NCI-H2196 treated with DMSO at 0.1 percent for 48 hours (cell line): ENCODE measurements around the gene DICER1.
"Not testable (repeated sequence)": the region's sequence is repeated elsewhere in the genome, so short reads cannot be mapped to it uniquely, and the experiment has no call there.

Experiments
- DNase-seq: peaks from one replicate; lab custom pipeline; 2025; ENCODE audit not compliant: unreplicated experiment; lab: John Stamatoyannopoulos, UW

Gene DICER1

DNA sequence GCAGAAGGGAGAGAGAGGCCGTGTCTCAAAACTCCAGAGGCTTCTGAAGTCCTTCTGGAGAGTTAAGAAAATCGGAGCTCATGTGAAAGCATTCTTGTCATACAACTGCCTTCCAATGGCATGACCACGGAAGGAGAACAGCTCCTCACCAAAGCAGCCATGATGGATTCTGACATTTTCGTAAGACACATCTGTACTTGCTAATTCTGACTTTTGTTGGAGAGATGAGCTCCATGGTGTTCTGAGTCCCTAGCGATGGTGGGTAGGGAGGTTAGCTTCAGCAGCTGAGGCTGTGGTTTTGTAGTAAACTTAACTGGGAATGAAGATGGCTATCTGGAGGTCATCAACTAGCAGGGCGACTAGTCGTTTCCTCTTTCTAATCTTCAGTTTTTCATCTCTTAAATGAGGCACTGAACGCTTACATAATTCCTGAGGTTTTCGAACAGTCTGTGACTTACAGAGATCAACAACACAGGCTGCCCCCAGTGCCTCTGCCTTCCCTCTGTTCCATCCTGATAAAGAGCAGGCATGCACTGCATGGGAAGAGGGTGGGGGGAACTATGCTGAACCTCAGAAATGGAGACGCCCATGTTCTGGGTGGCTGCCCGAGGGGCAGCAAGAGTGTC, 28.6 kb upstream of the DICER1 start:
- no peak for DNase-seq

DNA sequence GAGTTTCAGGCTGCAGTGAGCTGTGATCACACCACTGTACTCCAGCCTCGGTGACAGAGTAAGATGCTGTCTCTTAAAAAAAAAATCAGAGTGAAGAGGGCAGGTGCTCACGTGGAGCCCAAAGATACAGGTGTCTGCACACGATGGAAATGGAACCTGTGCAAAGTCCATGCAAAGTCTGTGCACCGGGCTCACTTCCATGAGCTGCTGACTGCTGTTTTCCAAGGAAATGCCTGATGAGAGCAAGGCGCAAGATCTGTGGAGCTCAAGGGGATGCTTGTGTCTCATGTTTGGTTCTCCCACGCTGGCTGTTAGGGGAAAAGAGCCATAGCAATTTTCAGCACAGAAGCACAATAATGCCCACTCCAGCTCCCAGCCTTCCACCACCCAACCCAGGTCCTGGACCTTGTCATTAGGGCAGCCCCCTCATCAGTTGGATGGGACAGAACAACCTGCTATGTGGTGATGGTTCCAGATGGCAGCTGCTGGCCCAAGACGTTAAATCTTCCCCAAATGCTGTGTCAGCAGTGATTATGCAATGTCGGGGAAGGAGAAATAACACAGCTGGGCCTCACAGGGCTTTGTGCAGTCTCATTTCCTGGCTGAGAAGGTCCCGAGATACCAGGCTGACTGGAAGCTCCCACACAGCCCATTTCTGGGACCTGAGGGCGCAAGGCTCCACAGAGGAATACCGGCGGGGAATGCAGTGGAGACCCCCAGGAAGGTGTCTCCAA, 27.9 kb upstream of the DICER1 start:
- no peak for DNase-seq

DNA sequence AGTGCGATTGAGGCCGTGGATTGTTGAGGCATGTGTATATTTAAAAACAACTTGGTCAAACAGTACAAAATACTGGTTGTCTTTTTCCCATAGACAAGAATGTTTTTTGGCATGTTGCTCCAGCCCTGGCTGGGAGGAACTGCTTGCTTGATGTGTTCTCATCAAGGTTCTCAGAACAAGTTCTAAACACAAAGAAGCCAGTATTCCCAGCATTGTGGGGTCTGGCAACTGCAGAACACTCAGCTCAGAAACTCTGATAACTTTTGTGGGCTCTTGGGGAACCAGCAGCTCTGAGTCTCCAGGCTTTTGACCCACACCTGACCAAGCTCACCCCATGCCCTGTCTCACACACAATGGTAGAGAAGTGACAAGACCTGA, 27.1 kb upstream of the DICER1 start:
- no peak for DNase-seq

DNA sequence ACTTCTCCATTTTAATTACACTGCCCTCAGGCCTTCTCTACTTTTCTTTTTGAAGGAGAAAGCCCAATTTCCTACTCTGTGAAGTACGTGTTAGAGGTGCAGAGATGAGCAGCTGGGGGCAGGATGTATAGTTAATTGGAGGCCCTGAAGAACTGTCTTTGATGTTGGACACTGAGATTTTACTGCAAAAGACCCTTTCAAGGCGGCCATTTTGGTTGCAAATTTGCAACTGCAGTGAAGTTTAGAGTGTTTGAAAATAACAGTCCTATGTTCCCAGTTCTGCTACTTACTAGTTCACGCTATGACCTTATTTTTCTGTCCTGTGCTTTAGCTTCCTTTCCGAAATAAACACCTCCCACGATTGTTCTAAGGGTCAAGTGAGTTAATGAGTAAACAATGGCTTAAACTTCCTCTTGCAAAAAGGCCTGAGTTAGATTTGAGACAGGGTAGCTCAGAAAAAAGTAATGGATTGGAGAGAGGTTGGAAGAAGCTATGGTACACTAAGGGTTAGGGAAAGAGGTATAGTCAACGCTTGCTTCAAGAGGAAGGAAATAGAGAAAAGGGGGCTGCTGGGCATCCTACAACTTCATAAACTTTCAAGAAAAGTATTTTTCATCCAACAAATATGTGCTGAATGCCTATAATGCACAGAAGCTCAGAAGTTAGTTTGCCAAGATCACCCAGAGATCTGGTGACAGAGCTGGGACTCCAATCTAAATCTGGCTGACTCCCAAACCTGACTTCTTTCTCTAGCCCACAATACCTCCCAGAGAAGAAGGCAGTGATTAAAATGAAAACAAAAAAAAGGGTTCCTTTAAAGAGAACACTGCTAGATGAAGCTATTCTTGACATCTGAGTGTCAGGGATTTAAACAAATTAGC, 26.4 kb upstream of the DICER1 start:
- no peak for DNase-seq

DNA sequence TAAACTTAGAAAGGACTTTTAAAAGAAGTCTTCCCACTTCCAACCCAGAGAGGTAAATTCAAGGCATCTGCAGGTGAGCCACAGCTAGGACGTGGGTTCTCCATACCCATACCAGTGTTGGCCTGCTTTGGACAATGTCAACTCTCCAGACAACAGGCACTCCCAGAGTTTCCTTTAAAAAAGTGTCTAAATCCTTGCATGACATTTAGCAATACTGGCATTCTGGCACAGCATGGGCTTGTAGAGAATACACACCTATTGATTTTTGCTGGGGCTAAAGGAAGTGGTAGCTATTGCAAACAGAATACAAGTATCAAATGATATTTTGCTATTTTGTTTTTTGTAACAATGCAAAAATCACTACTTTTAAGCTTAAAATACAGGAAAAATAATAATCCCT, 25.8 kb upstream of the DICER1 start:
- DNase-seq = no peak

DNA sequence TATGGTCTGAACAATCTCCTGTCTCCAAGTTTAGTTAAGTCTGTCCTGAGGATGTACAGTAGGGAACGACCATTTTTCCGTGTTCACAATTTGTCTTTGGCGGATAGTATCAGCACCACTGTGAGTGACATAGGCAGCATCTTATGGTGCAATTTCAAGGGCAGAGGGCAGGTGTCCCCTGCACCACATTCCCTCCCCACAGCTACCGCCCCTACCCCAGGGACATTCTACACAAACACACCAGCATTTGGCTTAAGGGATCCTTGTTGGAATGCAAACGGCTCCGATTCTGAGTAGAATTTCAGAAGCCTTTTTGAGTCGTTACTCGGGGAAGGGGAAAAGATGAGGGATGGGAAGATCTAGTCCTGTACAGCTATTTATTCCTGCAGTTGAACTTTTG, 25.1 kb upstream of the DICER1 start:
- no peak for DNase-seq

DNA sequence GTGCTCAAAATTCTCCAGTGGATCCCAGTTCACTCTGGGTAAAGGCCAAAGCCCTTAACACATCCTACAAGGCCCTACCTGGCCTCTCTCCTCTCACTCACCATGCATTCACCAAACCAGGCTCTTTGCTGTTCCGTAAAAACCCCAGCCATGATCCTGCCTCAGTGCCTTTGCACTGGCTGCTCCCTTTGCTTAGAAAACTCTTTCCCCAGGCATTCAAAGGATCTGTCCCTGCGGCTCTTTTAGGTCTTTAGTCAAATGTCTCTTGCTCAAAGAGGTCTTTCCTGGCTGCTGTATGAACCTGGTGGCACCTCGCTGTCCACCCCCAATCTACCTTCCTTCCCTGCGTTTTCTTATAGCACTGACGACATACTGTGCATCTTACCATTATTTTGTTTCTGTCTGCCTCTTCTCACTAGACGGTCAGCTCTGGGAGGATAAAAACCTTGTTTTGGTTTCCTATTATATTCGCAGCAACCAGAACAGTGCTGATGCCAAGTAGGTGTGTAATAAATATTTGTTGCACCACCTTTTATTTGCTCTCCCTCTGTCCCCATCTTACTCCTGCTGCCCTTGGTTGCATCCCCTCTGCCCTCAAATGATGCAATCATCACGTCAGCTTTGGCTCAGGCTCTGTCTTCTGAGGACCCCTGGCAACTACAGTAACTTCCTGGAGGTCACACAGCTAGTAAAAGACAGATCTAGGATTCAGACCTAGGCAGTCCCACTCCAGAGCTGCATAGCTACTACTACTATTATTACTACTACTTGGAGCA, 23.8 kb upstream of the DICER1 start:
- no peak for DNase-seq

DNA sequence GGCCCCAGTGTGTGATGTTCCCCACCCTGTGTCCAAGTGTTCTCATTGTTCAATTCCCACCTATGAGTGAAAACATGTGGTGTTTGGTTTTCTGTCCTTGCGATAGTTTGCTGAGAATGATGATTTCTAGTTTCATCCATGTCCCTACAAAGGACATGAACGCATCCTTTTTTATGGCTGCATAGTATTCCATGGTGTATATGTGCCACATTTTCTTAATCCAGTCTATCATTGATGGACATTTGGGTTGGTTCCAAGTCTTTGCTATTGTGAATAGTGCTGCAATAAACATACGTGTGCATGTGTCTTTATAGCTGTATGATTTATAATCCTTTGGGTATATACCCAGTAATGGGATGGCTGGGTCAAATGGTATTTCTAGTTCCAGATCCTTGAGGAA, 18.3 kb upstream of the DICER1 start:
- DNase-seq = not testable (repeated sequence)

DNA sequence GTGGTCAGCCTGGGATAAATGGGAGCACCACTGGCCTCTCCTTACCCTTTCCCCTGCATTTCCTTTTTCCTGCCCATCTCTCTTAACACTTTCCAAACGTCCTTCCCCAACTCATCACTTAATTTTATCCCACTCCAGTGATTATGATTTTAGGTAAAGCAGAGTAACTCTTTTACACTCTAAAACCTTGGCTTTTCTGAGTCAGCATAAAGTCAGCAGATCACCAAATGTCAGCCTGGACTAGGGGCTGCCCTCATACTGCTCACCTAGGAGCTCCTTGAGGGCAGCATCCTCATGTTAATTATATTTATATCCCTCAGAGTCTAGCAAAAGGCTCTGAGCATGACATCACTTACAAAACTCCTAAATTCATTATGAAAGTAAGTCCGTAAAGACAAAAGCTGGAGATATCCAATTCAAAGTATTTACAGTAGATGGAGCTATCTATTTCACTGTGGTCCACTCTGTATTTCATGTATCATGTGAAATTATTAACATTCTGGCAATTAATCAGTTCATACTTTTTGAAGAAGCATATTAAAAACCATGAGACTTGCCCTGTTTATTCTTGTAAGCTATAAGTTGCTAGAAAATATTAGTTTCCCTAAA, 17.0 kb upstream of the DICER1 start:
- DNase-seq = no peak

DNA sequence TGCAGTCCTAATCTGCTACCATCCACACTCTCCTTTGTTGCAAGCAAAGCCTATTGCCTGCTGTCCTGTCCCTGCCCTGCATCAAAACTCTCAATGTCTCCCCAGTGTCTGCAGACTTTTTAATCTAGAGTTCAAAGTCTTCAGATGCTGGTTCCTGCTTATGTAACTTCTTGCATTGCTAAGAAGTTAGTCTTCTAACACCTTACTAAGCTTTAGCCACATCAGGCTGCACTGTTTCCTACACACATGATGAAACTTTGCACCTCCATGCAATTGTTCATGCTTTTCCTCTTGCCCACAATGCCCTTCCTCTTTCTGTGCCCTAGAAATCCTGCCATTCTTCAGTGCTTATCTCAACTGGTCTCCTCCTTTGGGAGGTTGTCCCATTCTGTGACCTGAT, 16.2 kb upstream of the DICER1 start:
- no peak for DNase-seq

DNA sequence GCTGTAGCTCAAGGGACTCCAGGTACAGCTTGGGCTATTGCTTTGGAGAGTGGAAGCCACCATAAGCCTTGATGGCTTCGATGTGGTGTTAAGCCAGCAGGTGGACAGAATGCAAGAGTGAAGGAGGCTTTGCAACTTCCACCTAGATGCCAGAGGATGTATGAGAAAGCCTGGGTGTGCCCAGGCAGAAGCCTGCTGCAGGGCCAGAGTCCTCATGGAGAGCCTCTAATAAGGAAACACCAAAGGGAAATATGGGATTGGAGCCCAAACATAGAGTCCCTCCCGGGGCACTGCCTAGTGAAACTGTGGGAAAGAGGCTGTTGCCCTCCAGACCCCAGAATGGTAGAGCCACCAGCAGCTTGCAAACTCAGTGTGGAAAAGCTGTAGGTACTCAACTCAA, 9.8 kb upstream of the DICER1 start:
- DNase-seq = no peak

DNA sequence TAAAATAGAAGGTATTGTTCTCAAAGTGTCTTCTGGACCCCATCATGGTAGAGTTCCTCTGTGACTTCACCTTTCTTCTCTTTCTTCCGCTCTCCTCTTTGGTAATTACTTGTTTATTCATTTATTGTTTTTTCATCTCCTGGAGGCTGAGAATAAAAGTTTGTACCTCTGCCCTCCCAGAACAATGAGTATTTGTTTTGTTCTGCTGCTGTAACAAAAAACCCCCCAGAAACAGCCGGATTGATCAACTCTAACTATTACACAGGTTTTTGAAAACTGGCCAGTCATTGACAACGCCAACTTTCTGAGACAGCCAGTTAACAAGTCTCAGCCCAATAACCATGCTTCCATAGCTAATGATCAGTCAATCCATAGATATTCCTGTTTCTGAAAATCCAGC, 8.2 kb upstream of the DICER1 start:
- no peak for DNase-seq

DNA sequence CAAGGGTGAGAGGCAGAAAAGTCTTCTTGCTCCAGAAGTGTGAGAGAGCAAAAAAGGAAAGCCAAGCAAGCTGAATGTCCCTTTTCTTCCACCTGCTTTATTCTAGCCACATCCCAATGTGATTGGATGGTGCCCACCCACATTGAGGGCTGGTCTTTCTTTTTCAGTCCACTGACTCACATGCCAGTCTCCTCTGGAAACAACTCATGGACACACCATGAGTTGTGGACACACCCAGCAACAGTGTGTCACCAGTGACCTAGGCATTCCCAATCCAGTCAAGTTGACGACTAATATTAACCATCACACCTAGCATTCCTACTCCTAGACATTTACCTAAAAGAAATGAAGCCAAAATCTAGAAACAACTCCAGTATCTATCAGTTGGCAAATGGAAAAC, 7.2 kb upstream of the DICER1 start:
- no peak for DNase-seq

DNA sequence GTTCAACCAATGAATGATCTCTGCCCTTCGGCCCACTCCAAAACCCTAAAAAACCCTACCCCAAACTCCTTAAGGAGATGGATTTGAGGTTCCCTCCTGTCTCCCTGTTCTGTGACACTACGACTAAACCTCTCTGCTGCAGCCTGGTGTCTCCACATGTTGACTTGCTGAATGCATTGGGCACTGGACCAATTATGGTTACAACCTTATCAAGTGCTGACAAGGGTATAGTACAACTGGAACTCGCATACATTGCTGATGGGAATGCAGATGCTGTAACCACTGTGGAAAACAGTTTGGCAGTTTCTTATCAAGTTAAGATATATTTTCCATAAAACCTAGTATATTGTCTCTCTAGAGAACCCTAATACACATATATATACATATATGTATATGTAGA, 6.3 kb upstream of the DICER1 start:
- no peak for DNase-seq

DNA sequence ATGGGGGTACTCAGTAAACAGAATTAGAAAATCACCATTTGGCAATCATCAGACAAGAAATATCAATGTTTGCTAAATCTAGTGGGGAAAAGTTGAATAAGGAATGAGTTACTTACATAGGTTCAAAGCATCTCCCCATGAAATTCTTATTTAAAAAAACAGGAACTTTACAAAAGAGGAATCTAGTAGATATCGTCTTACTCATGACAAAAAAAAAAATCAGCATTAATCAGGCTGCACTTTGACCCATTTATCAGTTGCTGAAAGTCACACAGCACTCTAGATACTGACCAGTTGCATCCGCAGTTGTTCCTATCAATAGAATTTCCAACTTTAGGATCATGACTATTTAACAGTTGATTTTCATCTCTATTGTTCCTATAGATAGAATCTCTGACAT, 5.8 kb upstream of the DICER1 start:
- DNase-seq = no peak

DNA sequence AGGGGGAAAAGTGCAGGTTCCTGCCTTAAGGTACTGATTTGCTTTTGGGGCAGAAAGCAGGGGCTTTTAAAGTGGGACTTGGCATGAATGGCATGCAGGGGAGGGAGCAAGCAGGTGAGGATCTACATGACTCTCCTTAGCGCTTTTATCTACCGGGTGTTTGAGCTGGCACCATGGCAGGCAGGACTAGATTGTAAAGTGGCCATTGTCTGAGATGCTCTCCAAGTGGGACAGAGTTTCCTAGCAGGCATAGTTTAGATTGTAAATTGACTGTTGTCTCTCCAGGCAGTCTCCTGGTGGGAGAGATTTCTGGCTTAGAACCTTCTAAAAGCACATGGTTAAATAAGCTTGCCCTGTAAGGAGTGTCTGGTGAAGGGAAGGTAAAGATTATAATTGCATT, 5.3 kb upstream of the DICER1 start:
- DNase-seq = no peak

DNA sequence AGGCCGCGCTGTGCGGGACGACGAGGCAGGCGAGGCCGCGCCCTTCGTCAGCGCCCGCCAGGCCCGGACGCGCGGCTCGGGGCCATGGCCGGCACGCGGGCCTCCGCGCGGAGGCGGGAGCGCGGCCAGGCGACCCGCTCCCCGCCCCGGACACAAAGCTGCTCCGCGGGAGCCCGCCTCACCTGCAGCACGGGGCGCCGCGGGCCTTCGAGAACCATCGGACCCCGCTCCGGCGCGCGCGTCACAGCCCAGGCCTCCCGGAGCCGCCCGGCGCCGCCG, 342 bp downstream of the DICER1 start:
- DNase-seq = no peak

DNA sequence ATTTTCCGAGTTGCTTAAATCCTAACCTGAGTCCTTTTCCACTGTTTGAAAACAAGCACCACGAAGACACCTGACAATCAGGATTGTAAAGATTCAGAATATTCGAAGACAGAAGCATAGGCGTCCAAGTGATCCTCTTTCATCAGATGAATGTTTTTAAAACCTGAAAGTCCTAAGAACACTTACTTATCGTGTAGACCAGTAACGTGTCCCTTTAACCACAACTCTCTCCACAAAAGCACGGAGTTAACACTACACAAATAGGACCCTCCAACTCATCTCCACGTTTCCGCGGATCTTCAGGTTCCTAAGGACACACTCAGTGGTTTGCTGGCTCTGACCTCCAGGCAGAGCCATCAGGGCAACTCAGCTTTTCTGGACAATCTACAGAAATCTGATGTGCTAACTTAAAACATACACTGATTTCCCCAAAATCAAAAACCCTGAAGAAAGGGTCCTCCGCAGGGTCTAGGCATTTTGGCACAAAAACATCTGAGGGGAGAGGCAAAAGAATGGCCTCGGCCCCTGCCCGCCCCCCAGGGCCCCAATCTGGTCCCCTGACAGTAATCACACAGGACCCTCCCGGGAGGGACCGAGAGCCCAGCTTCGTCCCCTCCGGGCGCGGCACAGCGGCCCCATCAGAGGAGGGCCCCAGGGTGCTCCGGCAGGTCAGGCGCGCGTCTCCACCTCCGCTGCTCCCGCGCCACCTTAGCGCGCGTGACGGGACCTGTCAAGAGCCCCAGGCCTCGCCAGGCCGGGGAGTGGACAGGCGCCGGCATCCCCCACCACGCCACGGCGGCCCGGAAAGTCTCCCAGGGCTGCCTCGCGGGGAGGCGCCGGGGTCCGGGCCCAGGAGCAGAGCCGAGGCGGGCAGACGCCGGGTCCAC, 925 bp downstream of the DICER1 start:
- no peak for DNase-seq

DNA sequence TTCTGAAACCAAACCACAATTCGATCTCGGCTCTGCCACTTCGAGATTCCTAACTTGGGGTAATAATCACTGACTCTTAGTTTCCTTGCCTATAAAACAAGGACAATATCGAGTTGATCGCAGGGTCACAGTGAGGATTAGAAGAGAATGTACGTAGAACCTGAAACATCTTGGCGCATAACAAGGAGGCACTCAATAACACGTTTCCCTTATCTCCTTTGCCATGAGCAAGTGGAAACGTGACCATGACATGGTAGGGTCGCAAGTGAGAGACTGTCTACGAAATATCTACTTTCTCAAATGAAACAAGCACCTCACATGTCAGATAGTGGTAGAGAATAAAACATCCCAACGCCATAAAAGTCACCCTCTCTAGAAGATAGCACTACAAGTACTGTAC, 2.3 kb downstream of the DICER1 start:
- DNase-seq = no peak

DNA sequence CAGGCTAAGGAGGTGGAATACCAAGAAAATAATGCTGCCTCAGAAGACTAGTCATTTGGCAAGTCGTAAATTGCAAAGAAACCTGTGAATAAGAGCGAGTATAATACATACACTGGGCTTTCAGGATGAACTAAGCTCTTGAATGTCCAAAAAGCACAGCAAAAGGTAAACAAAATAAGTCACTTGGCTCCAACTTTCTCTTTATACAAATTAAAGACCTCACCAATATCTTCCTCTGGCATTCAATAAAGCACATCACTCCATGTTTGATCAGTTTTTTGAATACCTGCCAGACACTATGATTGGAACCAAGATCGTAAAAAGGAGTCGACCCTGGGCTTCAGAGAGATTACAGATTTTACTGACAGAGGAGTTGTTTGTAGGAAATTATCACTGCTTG, 3.5 kb downstream of the DICER1 start:
- no peak for DNase-seq
